ENCODE data around the gene UBE2F.

UBE2F gene

GRCh38 chr2:238003234-238004031 lies 36.6 kb downstream of the UBE2F start:
- Mint-ChIP-seq H3K9me3 (no peaks in the 10 kb centered on the region), H3K27me3 (ENCODE audit: low read depth) (no peaks in the 10 kb centered on the region), H3K36me3 (ENCODE audit: low read depth) (peaks cover 52% of the 10 kb centered on the region), H3K4me3 (peak overlapping the region; percentile 43), H3K4me1 (ENCODE audit: low read depth) (peaks cover 49% of the 10 kb centered on the region), H3K27ac (peak overlapping the region; percentile 77)
- DNase-seq (ENCODE audit: low spot score) = peak; percentile 53

- Mint-ChIP-seq H3K4me3 (peak overlapping the region; percentile 43), H3K27ac (peak overlapping the region; percentile 77), H3K9me3 (no peaks in the 10 kb centered on the region), H3K27me3 (ENCODE audit: low read depth) (no peaks in the 10 kb centered on the region), H3K4me1 (ENCODE audit: low read depth) (peaks cover 48% of the 10 kb centered on the region), H3K36me3 (ENCODE audit: low read depth) (peaks cover 49% of the 10 kb centered on the region)
- DNase-seq (ENCODE audit: low spot score) = no peak
Observed at GRCh38 chr2:238004077-238004830, 37.4 kb downstream of the UBE2F start.

- Mint-ChIP-seq H3K27me3 (ENCODE audit: low read depth) (no peaks in the 10 kb centered on the region), H3K27ac (no peak overlapping the region), H3K4me1 (ENCODE audit: low read depth) (peaks cover 50% of the 10 kb centered on the region), H3K4me3 (no peak overlapping the region), H3K9me3 (no peaks in the 10 kb centered on the region), H3K36me3 (ENCODE audit: low read depth) (peaks cover 45% of the 10 kb centered on the region)
- no peak for DNase-seq (ENCODE audit: low spot score)
Observed at GRCh38 chr2:238005528-238005927, 38.7 kb downstream of the UBE2F start.

- Mint-ChIP-seq H3K4me3 (no peak overlapping the region), H3K4me1 (ENCODE audit: low read depth) (peaks cover 55% of the 10 kb centered on the region), H3K27ac (no peak overlapping the region), H3K36me3 (ENCODE audit: low read depth) (peaks cover 49% of the 10 kb centered on the region), H3K9me3 (no peaks in the 10 kb centered on the region), H3K27me3 (ENCODE audit: low read depth) (no peaks in the 10 kb centered on the region)
- no peak for DNase-seq (ENCODE audit: low spot score)
Observed at GRCh38 chr2:238006510-238006909, 39.7 kb downstream of the UBE2F start.

GRCh38 chr2:238007924-238008323 lies 41.1 kb downstream of the UBE2F start:
- Mint-ChIP-seq H3K4me3 (no peak overlapping the region), H3K27me3 (ENCODE audit: low read depth) (no peaks in the 10 kb centered on the region), H3K4me1 (ENCODE audit: low read depth) (peaks cover 52% of the 10 kb centered on the region), H3K36me3 (ENCODE audit: low read depth) (peaks cover 50% of the 10 kb centered on the region), H3K27ac (no peak overlapping the region), H3K9me3 (no peaks in the 10 kb centered on the region)
- no peak for DNase-seq (ENCODE audit: low spot score)

- H3K9me3 Mint-ChIP-seq = no peaks in the 10 kb centered on the region
- DNase-seq (ENCODE audit: low spot score) = no peak
- H3K4me1 Mint-ChIP-seq (ENCODE audit: low read depth) = peaks cover 42% of the 10 kb centered on the region
- H3K27me3 Mint-ChIP-seq (ENCODE audit: low read depth) = no peaks in the 10 kb centered on the region
- H3K36me3 Mint-ChIP-seq (ENCODE audit: low read depth) = peaks cover 43% of the 10 kb centered on the region
- H3K27ac Mint-ChIP-seq = peak overlapping the region; percentile 67
- peak overlapping the region; percentile 31 for H3K4me3 Mint-ChIP-seq
Observed at GRCh38 chr2:238009563-238009962, 42.7 kb downstream of the UBE2F start.

- peaks cover 40% of the 10 kb centered on the region for H3K36me3 Mint-ChIP-seq (ENCODE audit: low read depth)
- H3K4me1 Mint-ChIP-seq (ENCODE audit: low read depth) = peaks cover 40% of the 10 kb centered on the region
- no peaks in the 10 kb centered on the region for H3K9me3 Mint-ChIP-seq
- H3K4me3 Mint-ChIP-seq = no peak overlapping the region
- no peak overlapping the region for H3K27ac Mint-ChIP-seq
- H3K27me3 Mint-ChIP-seq (ENCODE audit: low read depth) = no peaks in the 10 kb centered on the region
- DNase-seq (ENCODE audit: low spot score) = no peak
Observed at GRCh38 chr2:238010572-238010971, 43.8 kb downstream of the UBE2F start.

GRCh38 chr2:238013806-238014205 lies 47.0 kb downstream of the UBE2F start:
- no peak for DNase-seq (ENCODE audit: low spot score)
- no peaks in the 10 kb centered on the region for H3K9me3 Mint-ChIP-seq
- peaks cover 33% of the 10 kb centered on the region for H3K36me3 Mint-ChIP-seq (ENCODE audit: low read depth)
- no peaks in the 10 kb centered on the region for H3K27me3 Mint-ChIP-seq (ENCODE audit: low read depth)
- H3K27ac Mint-ChIP-seq = no peak overlapping the region
- peaks cover 23% of the 10 kb centered on the region for H3K4me1 Mint-ChIP-seq (ENCODE audit: low read depth)
- no peak overlapping the region for H3K4me3 Mint-ChIP-seq

GRCh38 chr2:238015705-238016104 lies 48.9 kb downstream of the UBE2F start:
- Mint-ChIP-seq H3K36me3 (ENCODE audit: low read depth) (peaks cover 36% of the 10 kb centered on the region), H3K4me1 (ENCODE audit: low read depth) (peaks cover 13% of the 10 kb centered on the region), H3K4me3 (no peak overlapping the region), H3K27ac (no peak overlapping the region), H3K27me3 (ENCODE audit: low read depth) (no peaks in the 10 kb centered on the region), H3K9me3 (no peaks in the 10 kb centered on the region)
- DNase-seq (ENCODE audit: low spot score) = no peak

- Mint-ChIP-seq H3K4me1 (ENCODE audit: low read depth) (peaks cover 9% of the 10 kb centered on the region), H3K4me3 (no peak overlapping the region), H3K36me3 (ENCODE audit: low read depth) (peaks cover 34% of the 10 kb centered on the region), H3K27ac (no peak overlapping the region), H3K27me3 (ENCODE audit: low read depth) (no peaks in the 10 kb centered on the region), H3K9me3 (no peaks in the 10 kb centered on the region)
- DNase-seq (ENCODE audit: low spot score) = no peak
Observed at GRCh38 chr2:238016526-238016925, 49.7 kb downstream of the UBE2F start.

GRCh38 chr2:238019962-238020361 lies 53.1 kb downstream of the UBE2F start:
- H3K9me3 Mint-ChIP-seq = no peaks in the 10 kb centered on the region
- H3K27ac Mint-ChIP-seq = no peak overlapping the region
- H3K27me3 Mint-ChIP-seq (ENCODE audit: low read depth) = no peaks in the 10 kb centered on the region
- peaks cover 19% of the 10 kb centered on the region for H3K4me1 Mint-ChIP-seq (ENCODE audit: low read depth)
- peaks cover 43% of the 10 kb centered on the region for H3K36me3 Mint-ChIP-seq (ENCODE audit: low read depth)
- no peak overlapping the region for H3K4me3 Mint-ChIP-seq
- no peak for DNase-seq (ENCODE audit: low spot score)

- Mint-ChIP-seq H3K36me3 (ENCODE audit: low read depth) (peaks cover 52% of the 10 kb centered on the region), H3K27ac (no peak overlapping the region)
Observed at GRCh38 chr2:238020816-238021215, 54.0 kb downstream of the UBE2F start.

GRCh38 chr2:238021327-238021726 lies 54.5 kb downstream of the UBE2F start:
- Mint-ChIP-seq H3K4me3 (no peak overlapping the region), H3K4me1 (ENCODE audit: low read depth) (peaks cover 25% of the 10 kb centered on the region), H3K27me3 (ENCODE audit: low read depth) (no peaks in the 10 kb centered on the region), H3K9me3 (no peaks in the 10 kb centered on the region), H3K36me3 (ENCODE audit: low read depth) (peaks cover 54% of the 10 kb centered on the region), H3K27ac (no peak overlapping the region)
- DNase-seq (ENCODE audit: low spot score) = no peak

More at GRCh38 chr2:238020816-238021215, 54.0 kb downstream of the UBE2F start:
- no peak for DNase-seq (ENCODE audit: low spot score)
- peaks cover 25% of the 10 kb centered on the region for H3K4me1 Mint-ChIP-seq (ENCODE audit: low read depth)
- no peak overlapping the region for H3K4me3 Mint-ChIP-seq
- no peaks in the 10 kb centered on the region for H3K9me3 Mint-ChIP-seq
- no peaks in the 10 kb centered on the region for H3K27me3 Mint-ChIP-seq (ENCODE audit: low read depth)

- Mint-ChIP-seq H3K27ac (no peak overlapping the region), H3K4me1 (ENCODE audit: low read depth) (peaks cover 31% of the 10 kb centered on the region), H3K9me3 (no peaks in the 10 kb centered on the region), H3K36me3 (ENCODE audit: low read depth) (peaks cover 53% of the 10 kb centered on the region), H3K4me3 (no peak overlapping the region), H3K27me3 (ENCODE audit: low read depth) (no peaks in the 10 kb centered on the region)
- no peak for DNase-seq (ENCODE audit: low spot score)
Observed at GRCh38 chr2:238022594-238023157, 55.9 kb downstream of the UBE2F start.
